K562 (cell line): ENCODE data around the gene TRIM71. TPM values are rescaled to one million over a fixed set of nuclear protein-coding genes. Genes with fewer than 3 reads are reported as not detected.

Experiments
- ATAC-seq: fragments of 200-7000 bp; cut with Tn5 transposase; 3 replicates; pipeline ENCODE4 v1.9.1; 2020; ENCODE audit warnings: moderate library complexity
- BruUV-seq: library from RNA; stranded (reverse); fragments of 400-500 nt; replicated peaks from 2 replicates; lab custom pipeline; 2021; lab: Mats Ljungman, UMichigan
- CTCF ChIA-PET: fragments of 300-600 bp; formaldehyde crosslinking; extraction: SDS; loops from one replicate; lab custom pipeline; 2021; ENCODE audit warnings: low intra/inter-chr PET ratio; lab: Yijun Ruan, JAX
- POLR2A ChIA-PET: fragments of 300-600, 350-650 bp; sonication (Branson Sonifier 250); formaldehyde crosslinking; extraction: SDS; loops from one replicate; lab custom pipeline; 2021; ENCODE audit warnings: antibody characterized with exemption, inconsistent platforms; lab: Yijun Ruan, JAX
- DNase-seq, 4 experiments: peaks; one replicate each; pipeline versions ENCODE4 v3.0.0 to v3.0.0-alpha.2; 2011 to 2018; ENCODE audit warnings: low spot score in 3 of 4, mixed read lengths in 3 of 4; ENCODE audit errors: extremely low read depth in 1 of 4
- FAIRE-seq: peaks from 2 replicates; lab custom pipeline; 2011; peaks lifted over from hg19 to GRCh38; lab: Jason Lieb, UNC
- H2AFZ ChIP-seq: 2 replicates; pipeline ENCODE4 v1.6.0; 2011; ENCODE audit warnings: low read depth, low read length, control low read depth, inconsistent platforms
- H3K27ac ChIP-seq: fragments of 200-600 bp; 3 replicates; pipeline ENCODE4 v1.8.0; 2011; ENCODE audit warnings: low read depth, mild to moderate bottlenecking, control low read depth, inconsistent platforms, low read length, moderate library complexity, mixed read lengths; ENCODE audit errors: extremely low read depth
- H3K27me3 ChIP-seq, 2 experiments: fragments of 300-600 bp in 1 of 2; 2 replicates in 1 of 2; 3 replicates in 1 of 2; pipeline versions ENCODE4 v1.6.0 to v1.8.0; 2011; ENCODE audit warnings: inconsistent platforms in 2 of 2, low read length in 2 of 2, mild to moderate bottlenecking in 1 of 2, mixed read lengths in 1 of 2, moderate library complexity in 1 of 2; ENCODE audit not compliant: control insufficient read depth in 2 of 2, insufficient read depth in 2 of 2
- H3K36me3 ChIP-seq: fragments of 300-600 bp; 3 replicates; pipeline ENCODE4 v1.8.0; 2011; ENCODE audit warnings: mild to moderate bottlenecking, low read length, inconsistent platforms; ENCODE audit not compliant: control insufficient read depth, insufficient read depth
- H3K4me1 ChIP-seq, 2 experiments: fragments of 200-600 bp in 1 of 2; replicated peaks in 1 of 2; 2 replicates in 1 of 2; 3 replicates in 1 of 2; pipeline versions ENCODE4 v1.5.1 to v1.8.0; 2011; ENCODE audit warnings: inconsistent platforms in 2 of 2, low read length in 2 of 2, mild to moderate bottlenecking in 1 of 2, mixed read lengths in 1 of 2, moderate library complexity in 1 of 2; ENCODE audit not compliant: control insufficient read depth in 2 of 2, insufficient read depth in 2 of 2
- H3K4me2 ChIP-seq: 2 replicates; pipeline ENCODE4 v1.6.1; 2011; ENCODE audit warnings: low read length, control low read depth, inconsistent platforms, mixed read lengths; ENCODE audit not compliant: insufficient read depth
- H3K4me3 ChIP-seq: fragments of 200-600 bp; sonication (generic), shearing (Covaris generic); 2 replicates; pipeline ENCODE4 v1.5.1; 2016; ENCODE audit warnings: control low read depth, inconsistent platforms
- H3K79me2 ChIP-seq: fragments of 200-600 bp; 3 replicates; pipeline ENCODE4 v1.8.0; 2011; ENCODE audit warnings: low read length, inconsistent platforms; ENCODE audit not compliant: control insufficient read depth, insufficient read depth
- H3K9ac ChIP-seq, 2 experiments: 2 replicates each; pipeline versions ENCODE4 v1.6.0 to v1.6.1; 2011; ENCODE audit warnings: low read depth in 2 of 2, low read length in 2 of 2, control low read depth in 1 of 2, inconsistent platforms in 1 of 2, mild to moderate bottlenecking in 1 of 2, mixed read lengths in 1 of 2; ENCODE audit not compliant: insufficient read depth in 1 of 2
- H3K9me1 ChIP-seq: one replicate; pipeline ENCODE4 v1.6.0; 2011; ENCODE audit warnings: inconsistent platforms, mild to moderate bottlenecking, low read length, moderate library complexity; ENCODE audit not compliant: control insufficient read depth, insufficient read depth
- H3K9me3 ChIP-seq: replicated peaks from 2 replicates; pipeline ENCODE4 v1.5.1; 2011; ENCODE audit warnings: low read depth, low read length, inconsistent platforms; ENCODE audit not compliant: control insufficient read depth, insufficient read depth
- H4K20me1 ChIP-seq: replicated peaks from 2 replicates; pipeline ENCODE4 v1.6.1; 2011; ENCODE audit warnings: low read length, inconsistent platforms, mixed read lengths; ENCODE audit not compliant: control insufficient read depth, insufficient read depth
- COPS2 ChIP-seq: fragments of 450-650 bp; conservative IDR thresholded peaks from 2 replicates; pipeline ENCODE4 v1.6.1; 2016; ENCODE audit warnings: mild to moderate bottlenecking, moderate library complexity
- GATA2 ChIP-seq: sonication (generic); formaldehyde crosslinking; IDR thresholded peaks from 2 replicates; pipeline ENCODE4 v1.4.0; 2020; ENCODE audit warnings: mild to moderate bottlenecking, missing genetic modification reagents
- NBN ChIP-seq: fragments of 450-650 bp; IDR thresholded peaks from 2 replicates; pipeline ENCODE4 v1.6.1; 2016; ENCODE audit warnings: low read depth, mild to moderate bottlenecking
- POLR2B ChIP-seq: fragments of 450-650 bp; IDR thresholded peaks from 2 replicates; pipeline ENCODE4 v1.6.1; 2018; ENCODE audit warnings: low read depth; ENCODE audit not compliant: partially characterized antibody
- WGBS: fragments of 100-300 bp; shearing (Covaris generic); methylation state at CpG from one replicate; pipeline ENCODE4 v1.1.6; 2016; ENCODE audit warnings: low coverage, mixed read lengths; ENCODE audit not compliant: insufficient coverage; ENCODE audit errors: missing lambda C conversion rate; 5-methylcytosine and 5-hydroxymethylcytosine counted together
- in situ Hi-C: fragments of 300-500 bp; cut with MboI; formaldehyde crosslinking; loops from 4 replicates; pipeline ENCODE4 v1.15.0; 2018; ENCODE audit warnings: inconsistent platforms, mixed read lengths
- intact Hi-C: fragments of 100-400 bp; cut with micrococcal nuclease; formaldehyde crosslinking; loops from 2 replicates; pipeline ENCODE4 v1.14.2; 2022
- polyA plus RNA-seq, 8 experiments: library from polyadenylated mRNA; depleted of rRNA in 4 of 8; stranded (reverse) in 5 of 8; unstranded in 3 of 8; fragments of >200 nt; fragmentation: Nextera tagmentation in 2 of 8; fragmentation: Illumina TruSeq in 1 of 8; extraction: Ambion mirVana in 2 of 8; extraction: Trizol in 1 of 8; gene quantifications; 2 replicates each; pipeline versions ENCODE4 v1.2.1 to v1.2.3, GENCODE V29; 2011 to 2014; ENCODE audit warnings: inconsistent platforms in 1 of 8, missing spikeins in 1 of 8
- total RNA-seq, 7 experiments: library from RNA; depleted of rRNA in 6 of 7; stranded (reverse); fragments of >200 nt in 6 of 7; fragmentation: Illumina TruSeq in 2 of 7; extraction: Trizol in 2 of 7; gene quantifications; 2 replicates each; pipeline versions ENCODE4 v1.2.1 to v1.2.3, GENCODE V29; 2011 to 2021; ENCODE audit warnings: low replicate concordance in 1 of 7
- TF ChIP-seq, protein P1 (sequence below): sonication (generic); formaldehyde crosslinking; IDR thresholded peaks from 2 replicates; pipeline ENCODE4 v1.8.0; 2022; ENCODE audit warnings: mild to moderate bottlenecking, missing genetic modification reagents, borderline replicate concordance
- TF ChIP-seq, protein P2 (sequence below): fragments of 450-650 bp; IDR thresholded peaks from 2 replicates; pipeline ENCODE4 v1.6.1; 2017; ENCODE audit warnings: antibody characterized with exemption, mild to moderate bottlenecking
- TF ChIP-seq, protein P3 (sequence below): fragments of 450-650 bp; IDR thresholded peaks from 2 replicates; pipeline ENCODE4 v1.6.1; 2016; ENCODE audit warnings: borderline replicate concordance
- TF ChIP-seq, protein P4 (sequence below): fragments of 450-650 bp; IDR thresholded peaks from one replicate; pipeline ENCODE4 v1.6.1; 2018; ENCODE audit warnings: mild to moderate bottlenecking, moderate library complexity; ENCODE audit not compliant: partially characterized antibody

Gene TRIM71
- total and polyA plus RNA-seq, 9 of the 15 experiments (the other 6 are each of a cell fraction or from before 2014, with no cell fraction given): 0.04 to 0.11 TPM; not detected in 7

- no peak for DNase-seq
- no peak for ATAC-seq
- 18% methylated on average over 42 of the region's 42 CpGs for WGBS
- FAIRE-seq: no peak
- H3K4me1 ChIP-seq: peaks cover 4 to 5% of the 10 kb centered on the region in 2 experiments; a peak in 3 of 5 replicates
- CTCF ChIA-PET: no interaction called here
- no peak overlapping the region for H3K27ac ChIP-seq
- no peaks in the 10 kb centered on the region; the same call in 1 of the 2 replicates for H4K20me1 ChIP-seq
- H3K9ac ChIP-seq: no peak overlapping the region
- H3K9me3 ChIP-seq: no peaks in the 10 kb centered on the region; the same call in 1 of the 2 replicates
- H3K79me2 ChIP-seq: no peaks in the 10 kb centered on the region
- intact Hi-C loops: no loop called here
- POLR2A ChIA-PET: no interaction called here
- H3K4me2 ChIP-seq: no peak overlapping the region
- in situ Hi-C loops: no loop called here
- no peak overlapping the region for H3K4me3 ChIP-seq
- no TSS peak for BruUV-seq
- no peaks in the 10 kb centered on the region for H3K9me1 ChIP-seq
- peaks cover 48 to 68% of the 10 kb centered on the region in 2 experiments for H3K27me3 ChIP-seq
- no peaks in the 10 kb centered on the region for H3K36me3 ChIP-seq
- no peak overlapping the region for H2AFZ ChIP-seq
- no peak for TF ChIP-seq NBN
- no peak for TF ChIP-seq GATA2 (CRISPR knock-in tag)
- TF ChIP-seq POLR2B: no peak
- TF ChIP-seq, protein P1, sequence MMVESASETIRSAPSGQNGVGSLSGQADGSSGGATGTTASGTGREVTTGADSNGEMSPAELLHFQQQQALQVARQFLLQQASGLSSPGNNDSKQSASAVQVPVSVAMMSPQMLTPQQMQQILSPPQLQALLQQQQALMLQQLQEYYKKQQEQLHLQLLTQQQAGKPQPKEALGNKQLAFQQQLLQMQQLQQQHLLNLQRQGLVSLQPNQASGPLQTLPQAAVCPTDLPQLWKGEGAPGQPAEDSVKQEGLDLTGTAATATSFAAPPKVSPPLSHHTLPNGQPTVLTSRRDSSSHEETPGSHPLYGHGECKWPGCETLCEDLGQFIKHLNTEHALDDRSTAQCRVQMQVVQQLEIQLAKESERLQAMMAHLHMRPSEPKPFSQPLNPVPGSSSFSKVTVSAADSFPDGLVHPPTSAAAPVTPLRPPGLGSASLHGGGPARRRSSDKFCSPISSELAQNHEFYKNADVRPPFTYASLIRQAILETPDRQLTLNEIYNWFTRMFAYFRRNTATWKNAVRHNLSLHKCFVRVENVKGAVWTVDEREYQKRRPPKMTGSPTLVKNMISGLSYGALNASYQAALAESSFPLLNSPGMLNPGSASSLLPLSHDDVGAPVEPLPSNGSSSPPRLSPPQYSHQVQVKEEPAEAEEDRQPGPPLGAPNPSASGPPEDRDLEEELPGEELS (CRISPR knock-in tag): no peak
- no peak for TF ChIP-seq COPS2
- TF ChIP-seq, protein P2, sequence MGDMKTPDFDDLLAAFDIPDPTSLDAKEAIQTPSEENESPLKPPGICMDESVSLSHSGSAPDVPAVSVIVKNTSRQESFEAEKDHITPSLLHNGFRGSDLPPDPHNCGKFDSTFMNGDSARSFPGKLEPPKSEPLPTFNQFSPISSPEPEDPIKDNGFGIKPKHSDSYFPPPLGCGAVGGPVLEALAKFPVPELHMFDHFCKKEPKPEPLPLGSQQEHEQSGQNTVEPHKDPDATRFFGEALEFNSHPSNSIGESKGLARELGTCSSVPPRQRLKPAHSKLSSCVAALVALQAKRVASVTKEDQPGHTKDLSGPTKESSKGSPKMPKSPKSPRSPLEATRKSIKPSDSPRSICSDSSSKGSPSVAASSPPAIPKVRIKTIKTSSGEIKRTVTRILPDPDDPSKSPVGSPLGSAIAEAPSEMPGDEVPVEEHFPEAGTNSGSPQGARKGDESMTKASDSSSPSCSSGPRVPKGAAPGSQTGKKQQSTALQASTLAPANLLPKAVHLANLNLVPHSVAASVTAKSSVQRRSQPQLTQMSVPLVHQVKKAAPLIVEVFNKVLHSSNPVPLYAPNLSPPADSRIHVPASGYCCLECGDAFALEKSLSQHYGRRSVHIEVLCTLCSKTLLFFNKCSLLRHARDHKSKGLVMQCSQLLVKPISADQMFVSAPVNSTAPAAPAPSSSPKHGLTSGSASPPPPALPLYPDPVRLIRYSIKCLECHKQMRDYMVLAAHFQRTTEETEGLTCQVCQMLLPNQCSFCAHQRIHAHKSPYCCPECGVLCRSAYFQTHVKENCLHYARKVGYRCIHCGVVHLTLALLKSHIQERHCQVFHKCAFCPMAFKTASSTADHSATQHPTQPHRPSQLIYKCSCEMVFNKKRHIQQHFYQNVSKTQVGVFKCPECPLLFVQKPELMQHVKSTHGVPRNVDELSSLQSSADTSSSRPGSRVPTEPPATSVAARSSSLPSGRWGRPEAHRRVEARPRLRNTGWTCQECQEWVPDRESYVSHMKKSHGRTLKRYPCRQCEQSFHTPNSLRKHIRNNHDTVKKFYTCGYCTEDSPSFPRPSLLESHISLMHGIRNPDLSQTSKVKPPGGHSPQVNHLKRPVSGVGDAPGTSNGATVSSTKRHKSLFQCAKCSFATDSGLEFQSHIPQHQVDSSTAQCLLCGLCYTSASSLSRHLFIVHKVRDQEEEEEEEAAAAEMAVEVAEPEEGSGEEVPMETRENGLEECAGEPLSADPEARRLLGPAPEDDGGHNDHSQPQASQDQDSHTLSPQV: no peak
- TF ChIP-seq, protein P3, sequence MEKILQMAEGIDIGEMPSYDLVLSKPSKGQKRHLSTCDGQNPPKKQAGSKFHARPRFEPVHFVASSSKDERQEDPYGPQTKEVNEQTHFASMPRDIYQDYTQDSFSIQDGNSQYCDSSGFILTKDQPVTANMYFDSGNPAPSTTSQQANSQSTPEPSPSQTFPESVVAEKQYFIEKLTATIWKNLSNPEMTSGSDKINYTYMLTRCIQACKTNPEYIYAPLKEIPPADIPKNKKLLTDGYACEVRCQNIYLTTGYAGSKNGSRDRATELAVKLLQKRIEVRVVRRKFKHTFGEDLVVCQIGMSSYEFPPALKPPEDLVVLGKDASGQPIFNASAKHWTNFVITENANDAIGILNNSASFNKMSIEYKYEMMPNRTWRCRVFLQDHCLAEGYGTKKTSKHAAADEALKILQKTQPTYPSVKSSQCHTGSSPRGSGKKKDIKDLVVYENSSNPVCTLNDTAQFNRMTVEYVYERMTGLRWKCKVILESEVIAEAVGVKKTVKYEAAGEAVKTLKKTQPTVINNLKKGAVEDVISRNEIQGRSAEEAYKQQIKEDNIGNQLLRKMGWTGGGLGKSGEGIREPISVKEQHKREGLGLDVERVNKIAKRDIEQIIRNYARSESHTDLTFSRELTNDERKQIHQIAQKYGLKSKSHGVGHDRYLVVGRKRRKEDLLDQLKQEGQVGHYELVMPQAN: no peak
- TF ChIP-seq, protein P4, sequence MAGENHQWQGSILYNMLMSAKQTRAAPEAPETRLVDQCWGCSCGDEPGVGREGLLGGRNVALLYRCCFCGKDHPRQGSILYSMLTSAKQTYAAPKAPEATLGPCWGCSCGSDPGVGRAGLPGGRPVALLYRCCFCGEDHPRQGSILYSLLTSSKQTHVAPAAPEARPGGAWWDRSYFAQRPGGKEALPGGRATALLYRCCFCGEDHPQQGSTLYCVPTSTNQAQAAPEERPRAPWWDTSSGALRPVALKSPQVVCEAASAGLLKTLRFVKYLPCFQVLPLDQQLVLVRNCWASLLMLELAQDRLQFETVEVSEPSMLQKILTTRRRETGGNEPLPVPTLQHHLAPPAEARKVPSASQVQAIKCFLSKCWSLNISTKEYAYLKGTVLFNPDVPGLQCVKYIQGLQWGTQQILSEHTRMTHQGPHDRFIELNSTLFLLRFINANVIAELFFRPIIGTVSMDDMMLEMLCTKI: no peak
These were observed 72.9 kb downstream of the TRIM71 start for GRCh38 chr3:32890420-32891276.
